Measurements from ENCODE around the gene EMILIN3.

- no peak for TF ChIP-seq CTCF (IDR thresholded peaks at IDR 0.05)
- no peak for TF ChIP-seq POLR2A (IDR thresholded peaks at IDR 0.05)
Measured at GRCh38 chr20:41370176-41370575, 3.6 kb upstream of the EMILIN3 start.
